ENCODE data around the gene DACH2.

DNA sequence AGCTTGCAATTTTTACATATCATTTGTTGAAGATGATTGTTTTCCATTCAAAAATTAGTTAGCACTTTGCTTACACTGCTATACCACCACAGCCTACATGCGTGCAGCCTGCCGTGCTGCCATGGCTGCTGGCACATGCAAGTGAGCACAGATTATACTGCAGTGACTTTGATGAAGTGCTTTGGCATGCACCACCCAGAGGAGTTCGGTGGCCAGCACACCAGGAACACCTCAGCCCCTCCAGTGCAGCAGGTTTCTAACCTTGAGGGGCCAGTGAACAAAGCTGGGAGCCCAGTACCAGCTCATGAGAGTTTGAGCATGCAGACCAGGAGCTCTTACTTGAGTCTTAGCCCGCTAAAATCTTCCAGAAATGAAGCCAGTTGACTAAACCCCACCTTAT, 431.5 kb downstream of the DACH2 start:
- TF ChIP-seq, protein P1, sequence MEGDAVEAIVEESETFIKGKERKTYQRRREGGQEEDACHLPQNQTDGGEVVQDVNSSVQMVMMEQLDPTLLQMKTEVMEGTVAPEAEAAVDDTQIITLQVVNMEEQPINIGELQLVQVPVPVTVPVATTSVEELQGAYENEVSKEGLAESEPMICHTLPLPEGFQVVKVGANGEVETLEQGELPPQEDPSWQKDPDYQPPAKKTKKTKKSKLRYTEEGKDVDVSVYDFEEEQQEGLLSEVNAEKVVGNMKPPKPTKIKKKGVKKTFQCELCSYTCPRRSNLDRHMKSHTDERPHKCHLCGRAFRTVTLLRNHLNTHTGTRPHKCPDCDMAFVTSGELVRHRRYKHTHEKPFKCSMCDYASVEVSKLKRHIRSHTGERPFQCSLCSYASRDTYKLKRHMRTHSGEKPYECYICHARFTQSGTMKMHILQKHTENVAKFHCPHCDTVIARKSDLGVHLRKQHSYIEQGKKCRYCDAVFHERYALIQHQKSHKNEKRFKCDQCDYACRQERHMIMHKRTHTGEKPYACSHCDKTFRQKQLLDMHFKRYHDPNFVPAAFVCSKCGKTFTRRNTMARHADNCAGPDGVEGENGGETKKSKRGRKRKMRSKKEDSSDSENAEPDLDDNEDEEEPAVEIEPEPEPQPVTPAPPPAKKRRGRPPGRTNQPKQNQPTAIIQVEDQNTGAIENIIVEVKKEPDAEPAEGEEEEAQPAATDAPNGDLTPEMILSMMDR (IDR thresholded peaks at IDR 0.05 in 4 of 5, conservative IDR thresholded peaks at IDR 0.05 in 1 of 5): no peak
- TF ChIP-seq POLR2A (IDR thresholded peaks at IDR 0.05): no peak
